HepG2 (cell line): ENCODE measurements around the gene NEURL2. TPM values are rescaled to one million over a fixed set of nuclear protein-coding genes. Genes with fewer than 3 reads are reported as not detected.

Source experiments
- CBX1 ChIP-seq: IDR thresholded peaks from one replicate; pipeline ENCODE4 v1.6.1; 2016; ENCODE audit warnings: antibody characterized with exemption, low read depth
- HNF1A ChIP-seq, 2 experiments: sonication (generic) in 1 of 2; formaldehyde crosslinking in 1 of 2; IDR thresholded peaks; 2 replicates each; pipeline versions ENCODE4 v1.4.0 to v1.6.1; 2016 to 2020; ENCODE audit warnings: borderline replicate concordance in 1 of 2, low read depth in 1 of 2, mild to moderate bottlenecking in 1 of 2, missing genetic modification reagents in 1 of 2
- POLR2G ChIP-seq: fragments of 200-400 bp; formaldehyde crosslinking; IDR thresholded peaks from 2 replicates; pipeline ENCODE4 v1.6.1; 2018; ENCODE audit warnings: mild to moderate bottlenecking, low read depth, low read length, moderate library complexity
- RFX1 ChIP-seq: fragments of 450-650 bp; IDR thresholded peaks from 2 replicates; pipeline ENCODE4 v1.6.1; 2017
- SIN3A ChIP-seq: IDR thresholded peaks from 2 replicates; pipeline ENCODE4 v1.6.1; 2011; ENCODE audit warnings: low read depth, mild to moderate bottlenecking, control low read depth, low read length, borderline replicate concordance
- SRSF4 ChIP-seq: fragments of 200-400 bp; formaldehyde crosslinking; IDR thresholded peaks from one replicate; pipeline ENCODE4 v1.6.1; 2018; ENCODE audit warnings: mild to moderate bottlenecking, low read depth, low read length, moderate library complexity; ENCODE audit not compliant: poor library complexity, severe bottlenecking
- ZBTB46 ChIP-seq: sonication (generic); formaldehyde crosslinking; IDR thresholded peaks from 2 replicates; pipeline ENCODE4 v1.4.0; 2020; ENCODE audit warnings: mild to moderate bottlenecking, missing genetic modification reagents, borderline replicate concordance
- ZFYVE20 ChIP-seq: sonication (generic); formaldehyde crosslinking; IDR thresholded peaks from 2 replicates; pipeline ENCODE4 v1.8.0; 2023; ENCODE audit warnings: low read depth, mild to moderate bottlenecking, moderate library complexity, missing genetic modification reagents, borderline replicate concordance
- ZNF235 ChIP-seq: sonication (generic); formaldehyde crosslinking; IDR thresholded peaks from 2 replicates; pipeline ENCODE4 v1.8.1; 2023; ENCODE audit warnings: mild to moderate bottlenecking, missing genetic modification reagents, borderline replicate concordance
- ZNF574 ChIP-seq: sonication (generic); formaldehyde crosslinking; IDR thresholded peaks from 2 replicates; pipeline ENCODE4 v1.4.0; 2020; ENCODE audit warnings: missing genetic modification reagents
- ZNF660 ChIP-seq: sonication (generic); formaldehyde crosslinking; IDR thresholded peaks from 2 replicates; pipeline ENCODE4 v1.5.1; 2020; ENCODE audit warnings: mild to moderate bottlenecking, low read depth, missing genetic modification reagents, borderline replicate concordance
- ZNF773 ChIP-seq: sonication (generic); formaldehyde crosslinking; IDR thresholded peaks from 2 replicates; pipeline ENCODE4 v1.4.0; 2020; ENCODE audit warnings: missing genetic modification reagents, borderline replicate concordance
- polyA plus RNA-seq, 8 experiments: library from polyadenylated mRNA; depleted of rRNA in 3 of 8; stranded (reverse) in 7 of 8; unstranded in 1 of 8; fragments of >200 nt; fragmentation: Illumina TruSeq in 4 of 8; extraction: Trizol in 4 of 8; gene quantifications; 2 replicates each; pipeline versions ENCODE4 v1.2.1 to v1.2.3, GENCODE V29; 2011 to 2016; ENCODE audit warnings: low read depth in 4 of 8, missing spikeins in 1 of 8, mixed read lengths in 1 of 8; ENCODE audit not compliant: insufficient read depth in 1 of 8
- total RNA-seq, 5 experiments: library from RNA; depleted of rRNA; stranded (reverse); fragments of >200 nt; fragmentation: Illumina TruSeq; extraction: Trizol; gene quantifications; 2 replicates each; pipeline ENCODE4 v1.2.3, GENCODE V29; 2016; ENCODE audit warnings: low read depth in 1 of 5
- TF ChIP-seq, protein P1 (sequence below): sonication (generic); formaldehyde crosslinking; IDR thresholded peaks from 2 replicates; pipeline ENCODE4 v1.9.0; 2022; ENCODE audit warnings: missing genetic modification reagents, mild to moderate bottlenecking, borderline replicate concordance
- TF ChIP-seq, protein P2 (sequence below): sonication (generic); formaldehyde crosslinking; IDR thresholded peaks from 2 replicates; pipeline ENCODE4 v1.4.0; 2020; ENCODE audit warnings: missing genetic modification reagents, mild to moderate bottlenecking, borderline replicate concordance

Gene NEURL2
- total and polyA plus RNA-seq, 2 of the 13 experiments (the other 11 are each of a cell fraction or from before 2014, with no cell fraction given) = 7.2 to 9.7 TPM

GRCh38 chr20:45911486-45912343 lies 20.7 kb upstream of the NEURL2 start, which contains the start of gene PLTP (continued):
- peak; percentile 84; the same call in 1 of the 2 replicates for TF ChIP-seq ZNF660 (CRISPR knock-in tag)
- 0 out of 2 replicates have a peak, but pooled peaks have one; percentile 42 for TF ChIP-seq ZNF235 (CRISPR knock-in tag)
- no peak for TF ChIP-seq SRSF4
- peak; percentile 52; the same call in 1 of the 2 replicates for TF ChIP-seq POLR2G
- 0 out of 2 replicates have a peak, but pooled peaks have one; percentile 59 for TF ChIP-seq ZNF574 (CRISPR knock-in tag)
- peak; percentile 77 for TF ChIP-seq RFX1
- peak; percentile 37 for TF ChIP-seq CBX1
- no peak for TF ChIP-seq HNF1A (IDR thresholded peaks at IDR 0.05; ENCODE audit: low read depth)
- peak; percentile 70 for TF ChIP-seq HNF1A (CRISPR knock-in tag; IDR thresholded peaks at IDR 0.05; ENCODE audit: borderline replicate concordance)
- peak; percentile 29; the same call in 1 of the 2 replicates for TF ChIP-seq SIN3A
- TF ChIP-seq ZBTB46 = 0 out of 2 replicates have a peak, but pooled peaks have one; percentile 79
- no peak for TF ChIP-seq ZFYVE20 (CRISPR knock-in tag)
- TF ChIP-seq, protein P1, sequence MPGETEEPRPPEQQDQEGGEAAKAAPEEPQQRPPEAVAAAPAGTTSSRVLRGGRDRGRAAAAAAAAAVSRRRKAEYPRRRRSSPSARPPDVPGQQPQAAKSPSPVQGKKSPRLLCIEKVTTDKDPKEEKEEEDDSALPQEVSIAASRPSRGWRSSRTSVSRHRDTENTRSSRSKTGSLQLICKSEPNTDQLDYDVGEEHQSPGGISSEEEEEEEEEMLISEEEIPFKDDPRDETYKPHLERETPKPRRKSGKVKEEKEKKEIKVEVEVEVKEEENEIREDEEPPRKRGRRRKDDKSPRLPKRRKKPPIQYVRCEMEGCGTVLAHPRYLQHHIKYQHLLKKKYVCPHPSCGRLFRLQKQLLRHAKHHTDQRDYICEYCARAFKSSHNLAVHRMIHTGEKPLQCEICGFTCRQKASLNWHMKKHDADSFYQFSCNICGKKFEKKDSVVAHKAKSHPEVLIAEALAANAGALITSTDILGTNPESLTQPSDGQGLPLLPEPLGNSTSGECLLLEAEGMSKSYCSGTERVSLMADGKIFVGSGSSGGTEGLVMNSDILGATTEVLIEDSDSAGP (CRISPR knock-in tag) = peak; percentile 16; the same call in 1 of the 2 replicates
- TF ChIP-seq, protein P2, sequence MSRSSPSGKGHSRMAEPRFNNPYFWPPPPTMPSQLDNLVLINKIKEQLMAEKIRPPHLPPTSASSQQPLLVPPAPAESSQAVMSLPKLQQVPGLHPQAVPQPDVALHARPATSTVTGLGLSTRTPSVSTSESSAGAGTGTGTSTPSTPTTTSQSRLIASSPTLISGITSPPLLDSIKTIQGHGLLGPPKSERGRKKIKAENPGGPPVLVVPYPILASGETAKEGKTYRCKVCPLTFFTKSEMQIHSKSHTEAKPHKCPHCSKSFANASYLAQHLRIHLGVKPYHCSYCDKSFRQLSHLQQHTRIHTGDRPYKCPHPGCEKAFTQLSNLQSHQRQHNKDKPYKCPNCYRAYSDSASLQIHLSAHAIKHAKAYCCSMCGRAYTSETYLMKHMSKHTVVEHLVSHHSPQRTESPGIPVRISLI (CRISPR knock-in tag) = 0 out of 2 replicates have a peak, but pooled peaks have one; percentile 30
- no peak for TF ChIP-seq ZNF773
